Neuron (in vitro differentiated cells): Measurements from ENCODE around the gene CAMK2D.

Experiments used
- H2AFZ ChIP-seq: one replicate; pipeline ENCODE4 v1.6.1; 2013; ENCODE audit warnings: low read depth, mild to moderate bottlenecking, inconsistent platforms, low read length, moderate library complexity
- H3K27me3 ChIP-seq: one replicate; pipeline ENCODE4 v1.6.1; 2013; ENCODE audit warnings: low read length; ENCODE audit not compliant: insufficient read depth
- H3K36me3 ChIP-seq: one replicate; pipeline ENCODE4 v1.6.1; 2013; ENCODE audit warnings: low read length; ENCODE audit not compliant: insufficient read depth
- H3K4me1 ChIP-seq: one replicate; pipeline ENCODE4 v1.6.1; 2013; ENCODE audit warnings: low read length; ENCODE audit not compliant: insufficient read depth
- H3K4me3 ChIP-seq: 2 replicates; pipeline ENCODE4 v1.5.1; 2013; ENCODE audit warnings: mild to moderate bottlenecking, low read length, moderate library complexity
- H3K9me3 ChIP-seq: one replicate; pipeline ENCODE4 v1.6.1; 2013; ENCODE audit warnings: low read length

The CAMK2D gene

GRCh38 chr4:113442826-113443225 is 318.7 kb downstream of the CAMK2D start:
- Histone ChIP-seq H3K9me3 (no peaks in the 10 kb centered on the region), H3K27me3 (no peaks in the 10 kb centered on the region), H3K4me1 (peaks cover 8% of the 10 kb centered on the region), H3K4me3 (no peak overlapping the region), H3K36me3 (no peaks in the 10 kb centered on the region), H2AFZ (no peak overlapping the region)

DNA sequence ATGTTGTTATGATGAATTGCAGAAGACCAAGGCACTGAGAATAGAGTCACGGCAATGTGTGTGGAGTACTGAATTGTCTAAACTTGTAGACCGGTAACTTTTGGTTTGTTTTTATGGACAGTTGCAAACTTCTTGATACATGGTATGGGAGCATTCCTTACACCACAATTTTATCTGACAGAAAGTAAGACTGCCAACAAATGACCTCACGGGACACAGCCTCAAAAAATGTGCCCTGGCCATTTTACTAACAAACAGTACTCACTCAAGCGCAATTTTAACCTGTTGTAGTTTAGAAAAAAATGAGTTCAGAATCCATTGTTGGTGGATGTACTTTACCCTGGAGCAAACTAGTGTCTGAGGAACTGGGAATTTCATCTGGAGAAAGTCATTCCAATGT is 321.2 kb downstream of the CAMK2D start:
- no peaks in the 10 kb centered on the region for H3K9me3 ChIP-seq
- H3K36me3 ChIP-seq, result no peaks in the 10 kb centered on the region
- H3K4me1 ChIP-seq, result peaks cover 8% of the 10 kb centered on the region
- H3K27me3 ChIP-seq, result no peaks in the 10 kb centered on the region
- no peak overlapping the region for H2AFZ ChIP-seq
- H3K4me3 ChIP-seq, result no peak overlapping the region

- Histone ChIP-seq H3K27me3 (no peaks in the 10 kb centered on the region), H2AFZ (no peak overlapping the region), H3K4me1 (peaks cover 12% of the 10 kb centered on the region), H3K36me3 (no peaks in the 10 kb centered on the region), H3K9me3 (no peaks in the 10 kb centered on the region), H3K4me3 (no peak overlapping the region)
These were observed 322.9 kb downstream of the CAMK2D start for GRCh38 chr4:113438596-113438995.

DNA sequence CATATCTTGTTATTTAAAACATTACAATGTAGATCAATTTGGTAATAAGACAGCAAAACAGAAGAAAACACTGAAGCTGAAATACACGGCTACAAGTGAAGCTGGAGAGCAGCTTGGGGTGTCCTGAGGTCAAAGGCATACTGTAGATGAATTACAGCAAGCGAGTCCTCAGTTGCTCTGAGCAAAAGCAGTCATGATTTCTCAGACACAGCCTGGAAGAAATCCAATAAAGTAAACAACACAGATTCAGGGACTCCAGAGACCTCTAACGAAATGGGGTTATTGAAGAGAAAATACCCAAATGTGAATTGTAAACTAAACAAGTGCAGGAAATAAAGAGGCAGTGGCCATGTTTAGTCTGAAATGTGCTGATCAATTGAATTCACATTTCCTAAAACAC is 324.4 kb downstream of the CAMK2D start:
- Histone ChIP-seq H3K4me1 (peaks cover 12% of the 10 kb centered on the region), H3K4me3 (no peak overlapping the region), H2AFZ (no peak overlapping the region), H3K9me3 (peaks cover 3% of the 10 kb centered on the region), H3K36me3 (no peaks in the 10 kb centered on the region), H3K27me3 (no peaks in the 10 kb centered on the region)

- Histone ChIP-seq H3K9me3 (peaks cover 3% of the 10 kb centered on the region), H3K4me1 (peaks cover 12% of the 10 kb centered on the region), H3K27me3 (no peaks in the 10 kb centered on the region), H3K36me3 (no peaks in the 10 kb centered on the region), H2AFZ (peak overlapping the region; percentile 62), H3K4me3 (no peak overlapping the region)
These were observed 325.2 kb downstream of the CAMK2D start for GRCh38 chr4:113436360-113436759.

DNA sequence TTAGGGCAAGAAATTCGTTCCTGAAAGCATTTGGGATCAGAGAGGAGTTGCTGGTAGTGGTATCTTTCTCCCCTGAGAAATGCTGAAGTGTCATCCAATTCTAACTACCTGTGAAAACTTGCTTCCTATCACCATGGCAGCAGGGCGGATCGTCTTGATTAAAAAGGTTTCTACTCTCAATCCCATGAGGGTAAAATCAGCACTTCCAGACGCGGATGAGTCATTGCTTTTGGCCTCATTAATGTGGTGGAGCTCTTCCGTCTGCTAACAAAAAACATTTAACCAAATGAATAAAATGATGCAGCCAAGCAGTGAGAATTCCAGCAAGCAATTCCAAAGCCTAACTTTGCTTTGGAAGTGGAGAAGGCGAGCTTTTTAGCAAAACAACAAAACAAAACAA is 325.6 kb downstream of the CAMK2D start:
- H3K27me3 ChIP-seq, result no peaks in the 10 kb centered on the region
- no peaks in the 10 kb centered on the region for H3K36me3 ChIP-seq
- H3K4me1 ChIP-seq, result peaks cover 12% of the 10 kb centered on the region
- peak overlapping the region; percentile 62 for H2AFZ ChIP-seq
- H3K4me3 ChIP-seq, result no peak overlapping the region
- peaks cover 3% of the 10 kb centered on the region for H3K9me3 ChIP-seq

DNA sequence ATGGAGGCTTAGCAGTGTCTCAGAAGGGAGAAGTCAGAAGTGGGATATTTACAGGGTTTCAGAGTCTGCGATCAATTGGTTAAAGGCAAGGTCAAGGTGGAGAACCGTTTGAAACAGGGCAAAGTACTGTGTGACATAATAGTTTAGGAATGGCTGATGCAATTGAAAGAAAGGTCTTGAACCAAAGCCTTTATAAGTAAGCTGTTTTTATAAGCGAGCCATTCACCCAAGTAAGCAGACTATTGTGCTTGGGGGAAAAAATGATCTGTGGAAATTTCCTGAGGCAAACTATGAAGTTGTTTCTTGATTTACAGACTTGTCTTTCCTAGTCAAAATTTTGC is 327.3 kb downstream of the CAMK2D start:
- Histone ChIP-seq H2AFZ (no peak overlapping the region), H3K9me3 (peaks cover 3% of the 10 kb centered on the region), H3K4me1 (peaks cover 12% of the 10 kb centered on the region), H3K4me3 (no peak overlapping the region), H3K27me3 (no peaks in the 10 kb centered on the region), H3K36me3 (no peaks in the 10 kb centered on the region)

- no peak overlapping the region for H3K4me3 ChIP-seq
These were observed 327.8 kb downstream of the CAMK2D start for GRCh38 chr4:113433536-113434246.

GRCh38 chr4:113433116-113433515 is 328.4 kb downstream of the CAMK2D start:
- no peaks in the 10 kb centered on the region for H3K27me3 ChIP-seq
- H2AFZ ChIP-seq, result no peak overlapping the region
- no peaks in the 10 kb centered on the region for H3K36me3 ChIP-seq
- H3K4me3 ChIP-seq, result no peak overlapping the region
- H3K4me1 ChIP-seq, result peaks cover 12% of the 10 kb centered on the region
- H3K9me3 ChIP-seq, result peaks cover 3% of the 10 kb centered on the region

More at GRCh38 chr4:113433536-113434246, 327.8 kb downstream of the CAMK2D start:
- Histone ChIP-seq H2AFZ (no peak overlapping the region), H3K9me3 (peaks cover 3% of the 10 kb centered on the region), H3K4me1 (peaks cover 12% of the 10 kb centered on the region), H3K36me3 (no peaks in the 10 kb centered on the region), H3K27me3 (no peaks in the 10 kb centered on the region)

DNA sequence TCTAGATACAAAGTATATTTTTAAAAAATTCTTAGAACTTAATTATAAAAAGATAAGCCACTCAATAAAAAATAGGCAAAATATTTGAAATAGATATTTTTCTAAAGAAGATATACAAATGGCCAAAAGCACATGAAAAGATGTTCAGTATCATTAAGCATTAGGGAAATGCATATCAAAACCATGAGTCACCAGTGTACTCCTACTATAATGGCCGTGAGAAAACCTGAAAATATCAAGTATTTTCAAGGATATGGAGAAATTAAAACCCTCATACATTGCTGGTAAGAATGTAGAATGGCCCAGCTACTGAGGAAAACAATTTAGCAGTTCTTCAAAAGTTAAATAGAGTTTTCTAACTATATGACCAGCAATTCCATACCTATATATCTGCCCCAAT is 337.9 kb downstream of the CAMK2D start:
- no peaks in the 10 kb centered on the region for H3K27me3 ChIP-seq
- H3K36me3 ChIP-seq, result no peaks in the 10 kb centered on the region
- peaks cover 2% of the 10 kb centered on the region for H3K9me3 ChIP-seq
- peaks cover 3% of the 10 kb centered on the region for H3K4me1 ChIP-seq
- H2AFZ ChIP-seq, result no peak overlapping the region
- H3K4me3 ChIP-seq, result no peak overlapping the region

DNA sequence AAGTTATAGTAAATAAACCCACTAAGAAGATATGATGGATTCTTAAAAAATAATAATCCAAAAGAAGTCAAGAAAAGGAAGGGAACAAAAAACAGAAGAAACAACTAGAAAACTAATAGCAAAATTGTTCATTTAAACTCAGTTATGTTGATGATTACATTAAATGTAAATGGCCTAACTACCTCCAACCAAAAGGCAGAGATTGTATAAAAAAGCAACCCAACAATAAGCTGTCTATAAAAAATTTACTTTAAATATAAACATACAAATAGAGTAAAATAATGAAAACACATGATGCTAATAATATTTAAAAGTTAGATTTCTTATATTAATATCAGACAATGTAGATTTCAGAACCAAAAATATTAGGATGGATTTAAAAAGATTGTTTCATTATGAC is 340.6 kb downstream of the CAMK2D start:
- no peaks in the 10 kb centered on the region for H3K27me3 ChIP-seq
- peaks cover 2% of the 10 kb centered on the region for H3K9me3 ChIP-seq
- H2AFZ ChIP-seq, result no peak overlapping the region

DNA sequence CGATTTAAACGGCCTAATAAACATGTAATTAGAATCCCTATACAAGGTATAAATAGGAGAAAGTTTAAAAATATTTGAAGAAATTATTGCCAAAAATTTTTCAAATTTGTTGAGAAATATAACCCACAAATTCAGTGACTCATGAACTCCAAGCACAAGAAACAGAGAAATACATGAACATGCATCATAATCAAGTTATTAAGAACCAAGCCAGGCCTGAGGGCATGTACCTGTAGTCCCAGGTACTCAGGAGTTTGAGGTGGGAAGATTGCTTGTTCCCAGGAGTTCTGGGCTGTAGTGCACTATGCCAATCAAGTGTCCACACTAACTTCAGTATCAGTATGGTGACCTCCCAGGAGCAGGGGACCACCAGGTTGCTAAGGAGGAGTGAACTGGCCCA is 341.9 kb downstream of the CAMK2D start:
- Histone ChIP-seq H3K4me3 (no peak overlapping the region), H3K9me3 (peaks cover 2% of the 10 kb centered on the region), H3K36me3 (no peaks in the 10 kb centered on the region), H3K27me3 (no peaks in the 10 kb centered on the region), H2AFZ (no peak overlapping the region), H3K4me1 (peaks cover 3% of the 10 kb centered on the region)

More for the DNA sequence above, 340.6 kb downstream of the CAMK2D start:
- H3K36me3 ChIP-seq, result no peaks in the 10 kb centered on the region
- H3K4me1 ChIP-seq, result peaks cover 3% of the 10 kb centered on the region
- H3K4me3 ChIP-seq, result no peak overlapping the region

GRCh38 chr4:113411496-113411938 is 350.0 kb downstream of the CAMK2D start:
- Histone ChIP-seq H2AFZ (no peak overlapping the region), H3K36me3 (no peaks in the 10 kb centered on the region), H3K9me3 (no peaks in the 10 kb centered on the region), H3K4me1 (no peaks in the 10 kb centered on the region), H3K4me3 (no peak overlapping the region), H3K27me3 (no peaks in the 10 kb centered on the region)

DNA sequence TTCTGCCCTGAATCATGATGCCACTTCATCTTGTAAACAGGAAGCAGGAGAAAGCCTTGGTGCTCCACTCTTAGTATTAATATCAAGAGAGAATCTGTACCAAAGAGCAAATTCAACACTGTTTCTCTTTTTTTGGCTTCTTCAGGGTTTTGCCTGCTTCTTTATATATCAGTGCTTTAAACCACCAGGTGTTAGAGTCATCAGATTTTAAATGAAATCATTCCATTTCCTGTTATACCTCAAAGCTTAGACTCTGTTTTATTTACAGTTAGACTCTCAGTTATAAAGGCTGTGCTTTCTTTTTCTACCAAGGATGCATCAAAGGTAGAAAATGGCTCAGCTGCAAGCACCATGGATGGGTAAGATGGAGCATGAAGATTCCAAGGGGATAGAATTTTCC is 350.9 kb downstream of the CAMK2D start:
- no peak overlapping the region for H2AFZ ChIP-seq

More for the DNA sequence above, 350.9 kb downstream of the CAMK2D start:
- Histone ChIP-seq H3K4me1 (no peaks in the 10 kb centered on the region), H3K4me3 (no peak overlapping the region), H3K9me3 (no peaks in the 10 kb centered on the region), H3K36me3 (no peaks in the 10 kb centered on the region), H3K27me3 (no peaks in the 10 kb centered on the region)
